Panc1 (cell line): Measurements from ENCODE around the gene RGS21.

Source experiments
- POLR2AphosphoS5 ChIP-seq: IDR thresholded peaks from 2 replicates; pipeline ENCODE4 v1.6.1; 2012; ENCODE audit warnings: mild to moderate bottlenecking, low read depth, low read length, moderate library complexity
- SIN3A ChIP-seq: IDR thresholded peaks from 2 replicates; pipeline ENCODE4 v1.6.1; 2012; ENCODE audit warnings: low read depth, mild to moderate bottlenecking, low read length, moderate library complexity, borderline replicate concordance; ENCODE audit not compliant: insufficient read depth
- TF ChIP-seq, protein P1 (sequence below): fragments of 450-650 bp; IDR thresholded peaks from 2 replicates; pipeline ENCODE4 v1.5.1; 2017; ENCODE audit warnings: mild to moderate bottlenecking
- TF ChIP-seq, protein P2 (sequence below), 2 experiments: IDR thresholded peaks; 2 replicates each; pipeline ENCODE4 v1.6.1; 2011 to 2012; ENCODE audit warnings: low read depth in 2 of 2, control low read depth in 1 of 2, low read length in 1 of 2, mild to moderate bottlenecking in 1 of 2, moderate library complexity in 1 of 2; ENCODE audit not compliant: insufficient read depth in 1 of 2

DNA sequence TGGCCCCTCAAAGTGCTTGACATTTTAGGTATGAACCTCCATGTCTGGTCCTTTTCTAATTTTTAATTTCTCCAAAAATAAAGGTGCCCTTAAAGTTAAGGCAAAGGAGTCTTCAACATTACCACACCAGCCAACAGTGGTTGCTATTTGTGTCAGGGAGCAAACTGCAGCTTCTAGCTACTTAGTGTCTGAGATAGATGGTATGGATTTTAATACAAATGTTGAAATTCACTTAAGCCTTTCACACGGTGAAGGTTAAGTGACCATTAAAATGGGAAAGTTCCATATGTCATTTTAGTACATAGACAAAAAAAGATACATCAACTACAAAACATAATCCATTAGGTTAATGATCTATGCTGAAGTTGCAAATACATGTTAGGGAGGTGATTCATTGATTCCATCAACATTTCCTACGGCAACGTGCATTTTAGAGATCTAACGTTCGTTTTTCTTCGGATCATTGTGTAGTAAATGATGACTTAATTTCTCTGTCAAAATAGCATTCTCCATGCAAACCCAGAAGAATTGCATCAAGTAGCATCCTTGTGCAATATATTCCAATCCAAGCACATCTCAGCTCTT, 48.2 kb upstream of the RGS21 start:
- TF ChIP-seq, protein P1, sequence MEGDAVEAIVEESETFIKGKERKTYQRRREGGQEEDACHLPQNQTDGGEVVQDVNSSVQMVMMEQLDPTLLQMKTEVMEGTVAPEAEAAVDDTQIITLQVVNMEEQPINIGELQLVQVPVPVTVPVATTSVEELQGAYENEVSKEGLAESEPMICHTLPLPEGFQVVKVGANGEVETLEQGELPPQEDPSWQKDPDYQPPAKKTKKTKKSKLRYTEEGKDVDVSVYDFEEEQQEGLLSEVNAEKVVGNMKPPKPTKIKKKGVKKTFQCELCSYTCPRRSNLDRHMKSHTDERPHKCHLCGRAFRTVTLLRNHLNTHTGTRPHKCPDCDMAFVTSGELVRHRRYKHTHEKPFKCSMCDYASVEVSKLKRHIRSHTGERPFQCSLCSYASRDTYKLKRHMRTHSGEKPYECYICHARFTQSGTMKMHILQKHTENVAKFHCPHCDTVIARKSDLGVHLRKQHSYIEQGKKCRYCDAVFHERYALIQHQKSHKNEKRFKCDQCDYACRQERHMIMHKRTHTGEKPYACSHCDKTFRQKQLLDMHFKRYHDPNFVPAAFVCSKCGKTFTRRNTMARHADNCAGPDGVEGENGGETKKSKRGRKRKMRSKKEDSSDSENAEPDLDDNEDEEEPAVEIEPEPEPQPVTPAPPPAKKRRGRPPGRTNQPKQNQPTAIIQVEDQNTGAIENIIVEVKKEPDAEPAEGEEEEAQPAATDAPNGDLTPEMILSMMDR: no peak
- TF ChIP-seq, protein P2, sequence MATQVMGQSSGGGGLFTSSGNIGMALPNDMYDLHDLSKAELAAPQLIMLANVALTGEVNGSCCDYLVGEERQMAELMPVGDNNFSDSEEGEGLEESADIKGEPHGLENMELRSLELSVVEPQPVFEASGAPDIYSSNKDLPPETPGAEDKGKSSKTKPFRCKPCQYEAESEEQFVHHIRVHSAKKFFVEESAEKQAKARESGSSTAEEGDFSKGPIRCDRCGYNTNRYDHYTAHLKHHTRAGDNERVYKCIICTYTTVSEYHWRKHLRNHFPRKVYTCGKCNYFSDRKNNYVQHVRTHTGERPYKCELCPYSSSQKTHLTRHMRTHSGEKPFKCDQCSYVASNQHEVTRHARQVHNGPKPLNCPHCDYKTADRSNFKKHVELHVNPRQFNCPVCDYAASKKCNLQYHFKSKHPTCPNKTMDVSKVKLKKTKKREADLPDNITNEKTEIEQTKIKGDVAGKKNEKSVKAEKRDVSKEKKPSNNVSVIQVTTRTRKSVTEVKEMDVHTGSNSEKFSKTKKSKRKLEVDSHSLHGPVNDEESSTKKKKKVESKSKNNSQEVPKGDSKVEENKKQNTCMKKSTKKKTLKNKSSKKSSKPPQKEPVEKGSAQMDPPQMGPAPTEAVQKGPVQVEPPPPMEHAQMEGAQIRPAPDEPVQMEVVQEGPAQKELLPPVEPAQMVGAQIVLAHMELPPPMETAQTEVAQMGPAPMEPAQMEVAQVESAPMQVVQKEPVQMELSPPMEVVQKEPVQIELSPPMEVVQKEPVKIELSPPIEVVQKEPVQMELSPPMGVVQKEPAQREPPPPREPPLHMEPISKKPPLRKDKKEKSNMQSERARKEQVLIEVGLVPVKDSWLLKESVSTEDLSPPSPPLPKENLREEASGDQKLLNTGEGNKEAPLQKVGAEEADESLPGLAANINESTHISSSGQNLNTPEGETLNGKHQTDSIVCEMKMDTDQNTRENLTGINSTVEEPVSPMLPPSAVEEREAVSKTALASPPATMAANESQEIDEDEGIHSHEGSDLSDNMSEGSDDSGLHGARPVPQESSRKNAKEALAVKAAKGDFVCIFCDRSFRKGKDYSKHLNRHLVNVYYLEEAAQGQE (IDR thresholded peaks at IDR 0.05; ENCODE audit: insufficient read depth in 1 of 2, low read depth in 2 of 2, low read length in 1 of 2): no peak
- TF ChIP-seq POLR2AphosphoS5: no peak
- TF ChIP-seq SIN3A: no peak
